Ramos (cell line): ENCODE measurements around the gene KIF12.

ENCODE experiments used
- in situ Hi-C: fragments of 300-500 bp; cut with MboI; formaldehyde crosslinking; loops from one replicate; pipeline ENCODE4 v1.14.3; 2022; ENCODE audit warnings: low sequenced_read_pairs; ENCODE audit not compliant: unreplicated experiment

The KIF12 gene

DNA sequence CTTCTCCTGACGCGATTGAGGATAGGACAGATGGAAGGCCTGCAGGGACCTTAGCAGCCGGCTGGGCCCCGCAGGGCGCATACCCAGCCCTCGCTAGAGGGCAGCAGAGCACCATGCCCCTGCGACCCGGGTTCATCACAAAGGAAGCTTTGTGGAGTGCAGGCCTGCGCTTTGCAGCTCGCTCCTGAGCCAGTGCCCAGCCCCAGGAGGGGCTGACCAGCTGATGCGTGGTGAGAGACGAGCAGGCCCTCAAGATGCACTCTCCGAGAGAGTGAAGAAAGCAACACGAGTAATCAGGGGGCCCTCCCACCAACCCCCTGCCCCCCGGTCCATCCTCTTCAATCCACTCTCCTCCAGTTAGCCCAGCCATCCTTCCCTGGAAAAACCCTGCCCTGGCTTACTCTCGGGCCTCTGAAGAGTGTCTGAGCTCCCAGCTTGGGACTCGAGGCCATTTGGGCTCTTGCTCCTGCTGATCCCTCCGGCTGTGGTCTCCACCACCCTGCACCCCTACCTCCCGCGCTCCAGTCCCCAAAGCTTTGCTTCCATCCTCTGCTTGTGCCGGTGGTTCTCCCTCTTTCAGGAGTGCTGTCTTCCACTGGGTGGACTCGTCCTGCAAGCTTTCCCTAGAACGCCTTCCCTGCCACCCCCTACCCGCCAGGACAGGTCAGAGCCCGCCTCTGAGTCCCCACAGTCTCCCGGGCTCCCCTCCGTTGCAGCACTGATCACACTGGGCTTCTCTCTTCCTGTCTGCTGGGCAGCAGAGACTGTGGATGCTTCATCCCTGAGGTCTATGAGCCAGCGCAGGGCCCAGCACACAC lies 9.1 kb upstream of the KIF12 start:
- in situ Hi-C loops: loop anchor here (25.0 kb wide), 1 partner anchor 179 kb away; no protein-coding TSS in a partner anchor

DNA sequence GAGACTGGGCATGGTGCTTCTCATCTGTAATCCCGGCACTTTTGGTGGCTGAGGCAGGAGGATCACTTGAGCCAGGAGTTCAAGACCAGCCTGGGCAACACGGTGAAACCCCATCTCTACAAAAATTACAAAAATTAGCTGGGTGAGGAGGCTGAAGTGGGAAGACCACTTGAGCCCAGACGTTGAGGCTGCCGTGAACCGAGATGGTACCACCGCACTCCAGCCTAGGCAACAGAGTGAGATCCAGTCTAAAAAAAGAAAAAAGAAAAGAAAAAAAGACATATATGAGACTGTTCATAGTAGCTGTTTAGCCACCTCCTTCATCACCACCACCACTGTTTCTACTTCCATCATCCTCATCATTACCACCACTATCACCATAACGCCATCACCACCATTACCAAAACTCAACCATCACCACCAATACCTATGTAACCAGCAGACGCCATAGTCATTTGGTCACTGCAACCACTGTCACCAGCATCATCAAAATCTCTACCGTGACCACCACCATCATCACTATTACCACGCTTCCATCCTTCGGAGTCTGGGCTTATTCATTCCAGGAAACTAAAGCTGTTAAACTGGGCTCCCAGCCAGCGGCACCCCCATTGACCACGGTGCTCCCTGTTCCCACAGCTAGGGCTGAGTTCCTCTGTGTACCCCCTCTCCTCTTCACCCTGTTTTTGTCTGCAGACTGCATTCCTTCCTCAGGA lies 8.4 kb upstream of the KIF12 start:
- in situ Hi-C loops: loop anchor here (25.0 kb wide), 1 partner anchor 180 kb away; no protein-coding TSS in a partner anchor

DNA sequence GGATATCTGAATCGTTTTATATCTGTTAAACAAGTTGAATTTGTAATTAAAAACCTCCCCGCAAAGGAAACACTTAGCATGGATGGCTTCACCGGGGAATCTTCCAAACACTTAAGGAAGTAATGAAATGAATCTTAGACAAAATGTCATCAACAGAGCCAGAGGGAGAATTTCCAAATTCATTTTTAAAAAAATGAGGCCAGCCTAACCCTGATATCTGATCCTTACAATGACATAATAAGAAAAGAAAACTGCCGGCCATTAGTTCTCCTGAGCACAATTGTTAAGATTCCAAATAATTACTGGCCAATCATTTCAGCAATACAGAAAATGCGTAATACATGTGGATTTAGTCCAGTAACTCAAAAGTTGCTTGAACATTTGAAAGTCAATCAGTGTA lies 6.1 kb upstream of the KIF12 start:
- in situ Hi-C loops: loop anchor here (25.0 kb wide), 1 partner anchor 182 kb away; no protein-coding TSS in a partner anchor

DNA sequence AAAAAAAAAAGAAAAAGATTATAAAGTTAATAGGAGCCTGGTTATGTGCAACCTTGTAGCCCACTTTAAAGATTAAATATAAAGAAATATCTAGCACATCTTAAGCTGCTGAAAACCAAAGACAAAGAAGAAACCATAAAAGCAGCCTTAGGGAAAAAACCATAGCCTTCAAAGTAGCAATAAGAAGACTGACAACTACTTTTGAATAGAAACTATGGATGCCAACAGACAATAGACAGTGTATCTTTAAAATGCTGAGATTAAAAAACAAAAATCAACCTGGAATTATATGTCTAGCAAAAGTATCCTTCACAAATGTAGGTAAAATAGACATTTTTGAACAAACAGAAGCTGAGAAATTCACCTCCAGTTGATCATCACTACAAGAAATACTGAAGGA lies 3.4 kb upstream of the KIF12 start:
- in situ Hi-C loops: loop anchor here (25.0 kb wide), 1 partner anchor 185 kb away; no protein-coding TSS in a partner anchor

GRCh38 chr9:114100536-114100935 lies 1.4 kb upstream of the KIF12 start:
- in situ Hi-C loops: loop anchor here (25.0 kb wide), 1 partner anchor 187 kb away; no protein-coding TSS in a partner anchor

- in situ Hi-C loops: loop anchor here (25.0 kb wide), 1 partner anchor 188 kb away; no protein-coding TSS in a partner anchor
Measured at GRCh38 chr9:114099669-114100270, 678 bp upstream of the KIF12 start.

DNA sequence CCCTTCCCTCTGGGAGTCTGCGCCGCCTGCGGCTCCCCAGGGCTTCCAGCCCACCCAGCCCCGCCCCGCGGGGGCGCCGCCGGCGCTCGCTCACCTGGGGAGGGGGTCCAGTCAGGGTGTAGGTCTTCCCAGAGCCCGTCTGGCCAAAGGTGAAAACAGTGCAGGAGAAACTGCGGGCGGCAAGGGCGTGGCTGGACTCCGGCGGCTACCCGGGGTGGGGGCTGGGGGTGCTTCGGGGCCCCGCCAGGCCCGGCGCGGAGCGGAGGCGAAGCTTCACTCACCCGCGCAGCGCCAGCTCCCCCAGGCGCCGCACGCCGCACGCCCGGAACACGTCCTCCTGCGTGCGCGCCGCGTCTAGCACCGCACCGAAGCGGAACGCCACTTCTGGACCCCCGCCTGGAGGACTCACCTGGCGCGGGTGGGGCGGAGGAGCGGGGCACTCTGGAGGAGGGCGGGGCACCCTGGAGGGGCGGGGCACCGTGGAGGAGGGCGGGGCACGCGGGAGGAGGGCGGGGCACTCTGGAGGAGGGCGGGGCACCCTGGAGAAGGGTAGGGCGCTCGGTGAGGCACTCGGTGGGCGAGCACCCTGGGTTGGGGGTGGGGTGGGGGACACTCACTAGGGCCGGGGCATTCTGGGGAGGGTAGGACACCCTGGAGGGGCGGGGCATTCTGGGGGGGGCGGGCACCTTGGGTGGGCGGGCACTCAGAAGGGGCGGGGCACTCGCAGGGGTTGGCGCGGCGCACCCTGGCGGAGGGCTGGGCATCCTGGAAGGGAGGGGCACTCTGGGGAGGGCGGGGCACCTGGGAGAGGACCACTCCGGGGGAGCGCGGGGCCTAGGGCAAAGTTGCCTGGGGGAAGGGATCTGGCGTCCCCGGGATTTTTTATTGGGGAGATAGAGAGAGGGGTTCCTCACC lies 814 bp downstream of the KIF12 start:
- in situ Hi-C loops: no loop called here

GRCh38 chr9:114097613-114098020 lies 1.5 kb downstream of the KIF12 start:
- in situ Hi-C loops: no loop called here

- in situ Hi-C loops: no loop called here
Measured at GRCh38 chr9:114096866-114097612, 2.1 kb downstream of the KIF12 start.

DNA sequence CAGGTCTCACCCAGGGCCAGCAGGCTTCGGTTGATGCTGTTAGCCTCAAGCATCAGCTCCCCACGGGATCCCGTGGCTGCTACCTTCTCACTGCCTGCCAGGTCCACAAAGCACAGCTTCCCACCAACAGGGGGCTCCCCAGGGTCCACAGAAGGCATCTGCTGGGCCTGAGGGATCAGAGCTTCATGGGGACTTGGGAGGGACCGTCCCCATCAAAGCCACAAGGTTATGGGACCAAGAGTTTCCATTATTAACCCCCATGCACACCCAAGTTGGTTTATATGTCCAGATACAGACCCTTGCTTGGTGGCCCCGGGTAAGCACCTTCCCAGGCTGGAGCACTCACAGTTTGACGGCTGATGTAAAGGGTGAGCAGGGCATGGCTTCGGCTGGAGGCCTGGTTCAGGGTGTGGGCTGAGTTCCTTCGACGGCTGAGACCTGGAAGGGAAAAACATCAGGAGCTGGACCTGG lies 3.0 kb downstream of the KIF12 start:
- in situ Hi-C loops: no loop called here

DNA sequence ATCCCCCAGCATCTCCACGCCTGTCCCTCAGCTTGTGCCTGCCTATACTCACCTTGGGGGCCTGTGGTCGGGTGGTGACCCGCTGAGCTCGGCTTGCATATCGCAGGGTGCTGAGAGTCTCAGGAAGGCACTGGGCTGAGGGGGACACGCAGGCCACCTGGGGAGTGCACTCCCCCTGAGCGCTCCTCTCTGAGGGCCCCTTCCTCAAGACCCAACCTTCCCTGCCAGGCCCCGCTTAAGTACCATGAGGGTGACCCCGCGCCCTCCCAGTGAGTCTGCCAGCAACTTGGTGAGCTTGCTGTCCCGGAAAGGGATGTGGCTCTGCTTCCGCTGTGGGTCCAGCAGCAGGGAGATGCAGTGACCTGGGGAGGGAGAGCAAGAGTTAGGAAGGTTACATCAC lies 4.1 kb downstream of the KIF12 start:
- in situ Hi-C loops: no loop called here

GRCh38 chr9:114093761-114094505 lies 5.2 kb downstream of the KIF12 start:
- in situ Hi-C loops: no loop called here

- in situ Hi-C loops: no loop called here
Measured at GRCh38 chr9:114093031-114093471, 6.0 kb downstream of the KIF12 start.

DNA sequence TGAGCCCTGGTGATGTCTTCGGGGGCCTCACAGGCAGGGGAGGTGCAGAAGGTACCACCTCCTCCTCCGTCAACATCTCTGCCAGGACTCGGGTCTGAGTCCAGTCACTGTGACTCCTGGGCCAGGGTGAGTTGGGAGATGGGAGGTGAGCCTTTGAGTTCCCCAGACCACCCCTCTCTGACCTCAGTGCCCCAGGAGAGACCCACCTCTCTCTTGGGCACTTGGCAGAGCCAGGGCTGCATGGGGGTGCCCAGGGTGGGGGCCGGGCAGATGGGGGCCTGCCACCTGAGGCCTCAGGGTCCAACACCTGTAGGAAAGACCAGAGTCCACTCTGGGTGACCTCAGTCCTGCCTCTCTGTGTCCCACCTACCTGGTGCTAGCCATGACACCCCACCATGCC lies 6.8 kb downstream of the KIF12 start:
- in situ Hi-C loops: no loop called here

DNA sequence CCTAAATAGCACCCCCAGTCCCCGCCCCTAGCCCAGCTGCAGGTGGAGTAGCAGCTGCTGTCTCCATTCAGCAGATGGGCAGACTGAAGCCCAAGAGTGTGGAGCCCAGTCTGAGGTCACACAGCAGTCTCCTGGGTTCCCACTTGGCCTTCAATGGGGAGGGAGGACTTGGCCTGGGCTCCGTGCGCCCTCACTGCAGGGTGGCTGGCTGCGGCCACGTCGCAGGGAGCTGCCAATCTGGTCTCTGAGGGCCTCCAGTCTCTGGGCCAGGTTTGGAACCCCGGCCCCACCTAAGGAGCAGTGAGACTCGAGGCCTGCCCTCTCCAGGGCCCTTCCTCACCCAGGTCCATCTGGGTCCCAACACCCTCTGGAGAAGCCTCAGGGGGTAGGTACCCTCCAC lies 7.4 kb downstream of the KIF12 start:
- in situ Hi-C loops: no loop called here

DNA sequence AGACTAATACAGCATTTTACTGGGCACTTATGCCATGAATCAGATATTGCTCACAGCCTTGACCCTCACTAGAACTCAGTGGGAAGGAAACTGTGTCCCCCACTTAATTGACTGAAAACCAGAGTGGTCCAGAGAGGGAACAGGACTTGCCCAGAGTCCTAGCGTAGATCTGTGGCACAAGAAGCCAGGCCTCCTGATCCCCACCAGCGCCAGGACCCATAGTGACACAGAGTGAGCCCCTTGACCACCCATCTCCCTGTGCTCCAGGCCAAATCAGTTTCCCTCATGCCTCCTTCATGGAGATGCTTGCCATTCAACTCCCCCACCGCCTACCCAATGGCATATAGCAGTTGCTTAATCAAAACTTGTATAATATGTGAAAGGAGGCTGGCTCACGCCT lies 8.3 kb downstream of the KIF12 start:
- in situ Hi-C loops: no loop called here

DNA sequence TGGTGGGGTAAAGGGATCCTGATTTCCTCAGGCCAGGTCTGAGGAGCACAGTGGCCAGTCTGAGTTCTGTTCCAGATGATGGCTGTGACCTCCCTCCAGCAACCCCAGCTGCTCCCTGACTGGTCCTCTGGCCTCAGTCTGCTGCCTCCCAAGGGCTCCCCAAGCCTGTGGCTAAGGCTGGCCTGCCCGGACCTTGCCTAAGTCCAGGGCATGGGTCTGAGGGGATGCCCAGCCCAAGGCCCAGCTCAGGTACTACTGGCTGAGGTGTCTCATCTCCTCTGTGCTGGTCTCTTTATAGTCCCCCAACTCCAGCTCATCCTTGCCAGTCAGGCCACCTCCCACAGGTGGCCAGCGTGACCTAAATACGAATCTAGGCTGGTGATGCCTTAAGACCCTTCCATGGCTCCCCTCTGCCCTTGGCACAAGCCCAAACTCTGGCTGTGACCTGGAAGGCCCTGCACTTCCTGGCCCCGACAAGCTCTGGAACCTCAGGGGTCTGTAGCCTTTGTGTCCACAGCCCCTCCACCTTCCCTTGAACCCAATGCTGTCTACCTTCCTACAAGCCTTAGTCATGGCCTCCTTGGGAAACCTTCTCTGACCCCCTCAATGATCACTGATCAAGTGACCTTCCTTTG lies 9.8 kb downstream of the KIF12 start:
- in situ Hi-C loops: no loop called here
